ENCODE data around the gene RNF114.

DNA sequence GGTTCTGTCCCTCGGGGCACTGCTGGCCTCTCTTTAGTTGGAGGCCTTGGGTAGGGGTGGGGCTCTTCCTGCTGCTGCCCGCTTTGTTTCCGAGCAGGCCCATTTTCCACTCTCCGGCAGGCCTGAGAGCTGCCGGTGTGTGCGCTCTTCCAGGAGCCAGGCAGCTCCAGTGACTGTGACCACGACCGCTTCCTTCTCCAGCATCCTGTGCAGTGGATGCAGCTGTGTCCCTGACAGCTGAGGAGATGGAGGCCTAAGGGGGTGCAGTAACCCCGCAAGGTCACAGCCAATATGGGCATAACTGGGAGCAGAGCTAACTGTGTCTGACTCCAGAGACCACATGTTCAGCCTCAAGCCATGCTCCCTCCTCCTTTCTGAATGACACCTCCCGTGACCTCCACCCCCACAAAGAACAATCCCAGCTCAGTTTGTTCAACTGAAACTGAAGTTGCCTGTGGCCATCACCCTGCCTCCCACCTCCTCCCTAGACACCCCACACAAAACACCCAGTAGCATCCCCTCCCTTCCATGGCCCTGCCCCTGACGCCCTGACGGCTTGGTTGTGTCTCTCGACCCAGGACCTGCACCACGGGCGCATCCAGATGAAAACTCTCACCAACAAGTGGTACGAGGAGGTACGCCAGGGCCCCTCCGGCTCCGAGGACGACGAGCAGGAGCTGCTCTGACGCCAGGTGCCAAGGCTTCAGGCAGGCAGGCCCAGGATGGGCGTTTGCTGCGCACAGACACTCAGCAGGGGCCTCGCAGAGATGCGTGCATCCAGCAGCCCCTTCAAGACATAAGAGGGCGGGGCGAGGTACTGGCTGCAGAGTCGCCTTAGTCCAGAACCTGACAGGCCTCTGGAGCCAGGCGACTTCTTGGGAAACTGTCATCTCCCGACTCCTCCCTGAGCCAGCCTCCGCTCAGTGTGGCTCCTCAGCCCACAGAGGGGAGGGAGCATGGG is 48.7 kb upstream of the RNF114 start:
- TF ChIP-seq CTCF (conservative IDR thresholded peaks at IDR 0.05) (no peak), ZFX (IDR thresholded peaks at IDR 0.05) (no peak)

Measured in C4-2B (cell line).